Duodenal mucosa (tissue), 2 donors: ENCODE data around the gene NREP.

Experiments used
- H3K27ac ChIP-seq: one replicate; pipeline ENCODE4 v1.7.0; 2013; ENCODE audit warnings: low read depth, low read length
- H3K27me3 ChIP-seq, 2 donors: one replicate each; pipeline ENCODE4 v1.7.0; 2013; ENCODE audit warnings: low read length in 2 of 2, control low read depth in 1 of 2; ENCODE audit not compliant: insufficient read depth in 2 of 2, control insufficient read depth in 1 of 2
- H3K36me3 ChIP-seq, 2 donors: one replicate each; pipeline ENCODE4 v1.7.0; 2013; ENCODE audit warnings: low read length in 2 of 2, control low read depth in 1 of 2; ENCODE audit not compliant: insufficient read depth in 2 of 2, control insufficient read depth in 1 of 2
- H3K4me1 ChIP-seq, 2 donors: one replicate each; pipeline ENCODE4 v1.7.0; 2013; ENCODE audit warnings: low read length in 2 of 2, control low read depth in 1 of 2; ENCODE audit not compliant: insufficient read depth in 2 of 2, control insufficient read depth in 1 of 2
- H3K4me3 ChIP-seq, 2 donors: one replicate each; pipeline ENCODE4 v1.7.0; 2013; ENCODE audit warnings: low read length in 2 of 2, low read depth in 1 of 2
- H3K9ac ChIP-seq, 2 donors: one replicate each; pipeline ENCODE4 v1.7.0; 2013; ENCODE audit warnings: low read length in 2 of 2, low read depth in 1 of 2
- H3K9me3 ChIP-seq, 2 donors: one replicate each; pipeline ENCODE4 v1.7.0; 2013; ENCODE audit warnings: low read length in 2 of 2, control low read depth in 1 of 2; ENCODE audit not compliant: control insufficient read depth in 1 of 2

NREP gene

DNA sequence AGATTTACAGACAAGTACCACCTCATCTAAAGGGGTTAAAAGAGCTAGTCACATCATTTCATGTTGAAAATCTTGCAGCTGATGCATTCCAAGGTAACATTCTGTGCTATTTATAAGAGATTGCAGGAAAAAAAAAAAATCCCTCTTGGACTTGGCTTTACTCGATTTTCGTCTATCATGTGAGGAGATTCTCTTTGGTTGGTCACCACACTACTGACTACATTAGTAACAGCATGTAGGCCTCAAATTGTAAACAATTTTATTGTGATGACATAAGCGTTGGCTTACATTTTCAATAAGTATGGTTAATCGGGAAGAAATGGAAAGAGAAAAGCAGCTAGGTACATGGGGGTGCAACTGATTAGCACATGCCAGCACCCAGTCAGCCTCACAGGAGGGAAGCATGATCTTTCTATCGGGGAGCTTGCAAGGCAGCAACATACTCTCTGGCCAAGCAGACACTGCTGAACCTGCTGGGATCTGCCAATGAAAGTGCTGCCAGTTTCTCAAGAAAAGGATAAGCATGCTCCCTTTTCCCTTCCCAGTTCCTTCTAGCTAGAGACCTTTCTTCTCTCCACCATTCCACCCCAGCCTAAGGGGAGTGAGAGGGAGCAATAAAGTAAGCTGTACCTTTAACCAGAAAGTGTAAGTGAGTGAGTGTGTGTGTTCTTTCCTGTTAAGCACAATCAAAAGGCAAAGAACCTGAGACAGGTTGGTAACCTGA lies 7.5 kb downstream of the NREP start:
- Histone ChIP-seq H3K9ac (no peak overlapping the region), H3K4me3 (no peak overlapping the region), H3K4me1 (no peaks in the 10 kb centered on the region), H3K36me3 (no peaks in the 10 kb centered on the region), H3K27ac (no peak overlapping the region), H3K27me3 (no peaks in the 10 kb centered on the region), H3K9me3 (no peaks in the 10 kb centered on the region)

DNA sequence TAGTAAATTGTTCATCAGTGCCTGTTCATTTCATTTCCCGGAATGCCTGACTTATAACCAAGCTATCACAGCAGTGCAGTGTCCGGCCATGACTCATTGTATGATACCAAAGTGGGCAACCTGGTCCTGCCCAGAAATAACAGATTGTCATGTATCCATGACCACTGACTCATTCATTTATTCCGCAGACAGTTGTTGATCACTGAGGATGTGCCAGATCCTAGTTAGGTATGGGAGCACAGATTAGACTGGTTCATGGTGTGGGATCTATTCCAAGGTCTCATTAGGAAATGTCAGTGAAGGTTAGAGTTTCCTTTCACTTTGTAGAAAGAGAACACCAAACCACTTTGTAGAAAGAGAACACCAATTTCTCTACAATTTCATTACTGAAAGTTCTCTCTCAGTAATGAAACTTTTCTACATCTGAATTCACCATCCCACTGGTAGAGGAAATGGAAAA lies 8.7 kb downstream of the NREP start:
- Histone ChIP-seq H3K36me3 (no peaks in the 10 kb centered on the region), H3K9me3 (no peaks in the 10 kb centered on the region), H3K4me1 (no peaks in the 10 kb centered on the region), H3K27me3 (no peaks in the 10 kb centered on the region), H3K4me3 (no peak overlapping the region), H3K27ac (no peak overlapping the region), H3K9ac (no peak overlapping the region)

DNA sequence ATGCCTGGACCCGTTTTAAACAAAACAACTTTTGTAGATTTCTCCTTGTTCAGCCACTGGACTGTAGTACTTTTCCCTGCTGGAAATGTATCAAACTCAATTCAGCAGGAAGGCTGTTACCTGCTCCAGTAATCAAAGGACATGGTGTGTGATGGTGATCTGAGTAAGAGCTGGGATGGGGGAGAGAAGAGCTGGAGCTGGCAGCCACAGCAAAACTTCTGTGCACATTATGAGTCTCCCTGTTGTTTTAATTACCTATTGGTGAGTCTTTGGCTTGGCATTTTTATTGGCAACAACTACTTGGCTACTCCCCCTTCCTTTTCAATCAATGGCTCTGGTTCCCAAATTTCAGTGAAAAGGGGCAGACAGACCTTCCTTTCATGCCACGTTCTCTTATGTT lies 9.7 kb downstream of the NREP start:
- no peak overlapping the region for H3K27ac ChIP-seq
- no peaks in the 10 kb centered on the region for H3K9me3 ChIP-seq
- H3K27me3 ChIP-seq, result no peaks in the 10 kb centered on the region
- H3K4me3 ChIP-seq, result no peak overlapping the region
- H3K4me1 ChIP-seq, result peaks cover 7 to 8% of the 10 kb centered on the region in 2 donors
- no peak overlapping the region for H3K9ac ChIP-seq
- no peaks in the 10 kb centered on the region for H3K36me3 ChIP-seq

DNA sequence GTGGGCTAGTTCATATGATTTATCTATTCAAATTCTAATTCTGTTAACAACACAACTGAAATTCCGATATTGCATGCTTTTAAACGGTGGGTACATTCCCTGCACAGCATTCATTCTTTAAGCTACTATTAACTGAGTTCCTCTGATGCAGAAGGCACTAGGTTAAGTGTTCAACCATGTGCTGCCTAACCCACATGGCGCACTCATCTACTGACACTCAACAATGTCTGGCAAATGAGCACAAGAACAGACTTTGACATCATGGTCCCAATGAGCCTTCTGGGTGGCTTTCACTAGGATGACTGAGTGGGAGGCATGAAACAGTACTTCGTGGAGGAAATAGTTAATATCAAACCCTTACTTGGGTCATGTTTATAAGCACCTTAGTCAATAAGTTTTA lies 10.2 kb downstream of the NREP start:
- H3K36me3 ChIP-seq, result no peaks in the 10 kb centered on the region
- H3K4me3 ChIP-seq, result no peak overlapping the region
- no peak overlapping the region for H3K27ac ChIP-seq
- no peaks in the 10 kb centered on the region for H3K9me3 ChIP-seq
- no peak overlapping the region for H3K9ac ChIP-seq
- no peaks in the 10 kb centered on the region for H3K27me3 ChIP-seq
- peaks cover 9 to 12% of the 10 kb centered on the region in 2 donors for H3K4me1 ChIP-seq

DNA sequence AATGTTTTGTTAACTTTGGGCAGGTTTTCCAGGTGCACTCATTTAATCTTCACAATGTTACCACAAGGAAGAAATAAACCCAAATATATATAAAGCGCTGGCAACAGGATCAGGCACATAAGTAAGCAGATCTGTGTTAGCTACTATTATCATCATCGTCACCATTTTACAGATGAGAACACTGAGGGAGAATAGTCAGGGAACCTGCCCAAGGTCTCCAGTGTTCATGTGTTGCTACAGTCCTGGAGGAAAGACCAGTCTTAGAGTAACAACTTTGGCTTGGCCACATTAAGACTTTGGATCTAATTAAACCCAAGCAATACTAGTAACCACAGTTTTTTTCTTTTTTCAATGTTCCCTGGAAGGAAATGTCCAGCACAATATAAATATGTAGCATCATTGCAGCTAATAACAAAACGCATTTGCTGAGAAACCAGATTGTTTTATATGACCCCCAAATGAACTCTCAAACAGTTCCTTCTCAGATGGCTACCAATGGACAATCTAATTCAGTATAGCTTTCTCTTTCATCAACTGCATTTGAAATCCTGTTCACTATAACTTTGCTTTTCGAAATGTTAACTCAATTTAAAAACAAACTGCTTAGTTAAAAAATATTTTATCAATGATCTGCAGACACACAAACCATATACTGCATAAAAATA lies 11.8 kb downstream of the NREP start:
- Histone ChIP-seq H3K9me3 (no peaks in the 10 kb centered on the region), H3K36me3 (no peaks in the 10 kb centered on the region), H3K4me1 (peaks cover 12 to 13% of the 10 kb centered on the region in 2 donors), H3K4me3 (no peak overlapping the region), H3K27ac (no peak overlapping the region), H3K27me3 (no peaks in the 10 kb centered on the region), H3K9ac (no peak overlapping the region)

DNA sequence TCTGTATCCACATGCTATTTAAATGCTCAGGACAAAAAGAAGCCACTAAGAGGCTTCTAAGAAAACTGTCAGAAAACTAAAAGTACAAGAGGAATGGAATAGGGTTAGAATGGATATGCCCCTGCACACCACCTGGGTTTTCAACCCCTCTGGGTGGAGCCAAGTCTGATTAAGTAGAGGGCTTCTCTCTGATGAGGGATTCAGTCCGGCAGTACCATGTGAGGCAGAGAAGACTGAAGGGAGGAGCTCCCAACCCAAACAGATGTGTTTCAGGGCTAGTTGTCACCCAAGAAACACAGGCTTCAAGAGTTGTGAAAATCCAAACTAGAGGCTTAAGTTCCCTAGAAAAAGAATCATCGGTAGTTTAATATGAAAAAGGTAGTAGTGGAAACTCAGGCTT lies 12.5 kb downstream of the NREP start:
- H3K27ac ChIP-seq, result no peak overlapping the region
- peaks cover 12 to 13% of the 10 kb centered on the region in 2 donors for H3K4me1 ChIP-seq
- no peak overlapping the region for H3K9ac ChIP-seq
- H3K9me3 ChIP-seq, result no peaks in the 10 kb centered on the region
- H3K4me3 ChIP-seq, result no peak overlapping the region
- no peaks in the 10 kb centered on the region for H3K27me3 ChIP-seq
- H3K36me3 ChIP-seq, result no peaks in the 10 kb centered on the region

DNA sequence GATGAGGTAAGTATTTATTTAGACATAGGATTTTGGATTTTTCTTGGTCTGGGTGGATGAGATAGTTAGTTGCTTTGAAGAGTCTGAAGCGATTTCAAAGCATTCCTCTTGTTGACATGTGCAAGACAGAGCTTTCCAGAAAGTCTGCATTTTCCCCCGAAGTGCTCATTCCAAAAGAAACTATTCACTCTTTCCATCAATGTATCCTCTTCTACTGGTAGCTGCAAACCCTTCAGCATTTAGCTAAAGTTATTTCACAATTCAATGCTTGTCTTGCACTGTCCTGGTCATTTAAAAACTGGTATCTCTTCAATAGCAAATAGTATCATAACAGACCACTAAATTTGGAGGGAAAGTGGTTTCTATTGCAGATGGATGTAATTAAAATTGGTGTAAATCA lies 13.0 kb downstream of the NREP start:
- Histone ChIP-seq H3K9me3 (no peaks in the 10 kb centered on the region), H3K27ac (no peak overlapping the region), H3K4me1 (peaks cover 12 to 13% of the 10 kb centered on the region in 2 donors), H3K36me3 (no peaks in the 10 kb centered on the region), H3K27me3 (no peaks in the 10 kb centered on the region), H3K9ac (no peak overlapping the region), H3K4me3 (no peak overlapping the region)

DNA sequence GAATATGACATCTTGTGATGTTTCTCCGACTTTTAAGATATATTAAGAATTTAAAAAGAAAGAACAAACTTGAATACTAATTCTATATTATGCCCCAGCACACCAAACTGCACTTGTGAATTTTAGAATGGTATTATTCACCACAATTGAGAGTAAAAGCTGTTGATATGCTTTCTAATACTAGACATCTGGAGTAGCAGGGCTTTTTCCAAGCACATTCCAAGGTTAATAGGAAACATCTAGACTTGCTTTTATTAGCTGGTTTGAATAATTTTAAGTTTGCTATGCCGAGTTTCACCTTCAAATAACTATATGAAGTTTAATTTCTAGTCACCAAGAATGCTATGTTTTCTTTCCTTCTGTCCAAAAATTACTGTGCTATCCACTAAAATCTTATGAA lies 13.5 kb downstream of the NREP start:
- peaks cover 12 to 14% of the 10 kb centered on the region in 2 donors for H3K4me1 ChIP-seq
- H3K9me3 ChIP-seq, result no peaks in the 10 kb centered on the region
- H3K9ac ChIP-seq, result no peak overlapping the region
- no peak overlapping the region for H3K27ac ChIP-seq
- no peaks in the 10 kb centered on the region for H3K27me3 ChIP-seq
- no peak overlapping the region for H3K4me3 ChIP-seq
- H3K36me3 ChIP-seq, result no peaks in the 10 kb centered on the region

DNA sequence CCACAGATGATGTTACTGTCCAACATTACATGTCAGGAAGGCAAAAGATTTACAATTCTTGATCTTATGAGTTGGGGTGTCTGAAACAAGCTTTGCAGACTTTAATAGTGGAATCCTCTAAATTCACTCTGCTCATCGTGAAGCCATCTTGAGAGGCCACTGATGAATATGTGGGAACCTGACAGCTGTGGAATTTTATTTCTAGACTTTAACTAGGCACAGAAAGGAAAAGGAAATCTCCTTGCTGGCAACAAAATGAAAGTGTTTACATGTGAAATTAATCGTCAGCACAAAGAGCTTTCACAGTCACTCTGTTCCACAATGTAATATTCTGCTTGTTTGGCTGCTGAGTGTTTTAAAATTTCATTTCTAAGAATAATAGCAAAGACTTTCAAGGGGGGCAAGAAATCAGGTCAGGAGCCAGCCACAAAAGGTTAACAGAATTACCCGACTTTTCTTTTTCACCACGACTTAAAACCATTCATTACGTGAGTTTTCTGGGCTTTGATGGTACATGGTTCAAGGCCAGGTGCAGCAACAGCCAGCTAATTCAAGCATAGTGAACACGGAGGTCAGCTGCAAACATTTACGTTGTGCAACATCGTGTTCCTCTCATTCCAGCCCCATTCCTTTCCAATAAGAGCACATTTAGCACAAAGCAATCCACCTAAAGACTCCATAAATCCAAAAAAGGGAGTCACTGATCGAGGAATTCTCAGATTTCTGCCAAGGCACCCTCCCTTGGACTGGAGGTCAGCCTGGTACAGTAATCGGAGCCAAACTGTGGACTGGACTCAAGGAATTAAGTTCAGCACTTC lies 14.6 kb downstream of the NREP start:
- Histone ChIP-seq H3K4me3 (peak overlapping the region; percentile 6 to 44), H3K9me3 (no peaks in the 10 kb centered on the region), H3K27me3 (no peaks in the 10 kb centered on the region), H3K4me1 (peaks cover 19 to 24% of the 10 kb centered on the region in 2 donors), H3K9ac (no peak overlapping the region), H3K36me3 (no peaks in the 10 kb centered on the region), H3K27ac (no peak overlapping the region)

DNA sequence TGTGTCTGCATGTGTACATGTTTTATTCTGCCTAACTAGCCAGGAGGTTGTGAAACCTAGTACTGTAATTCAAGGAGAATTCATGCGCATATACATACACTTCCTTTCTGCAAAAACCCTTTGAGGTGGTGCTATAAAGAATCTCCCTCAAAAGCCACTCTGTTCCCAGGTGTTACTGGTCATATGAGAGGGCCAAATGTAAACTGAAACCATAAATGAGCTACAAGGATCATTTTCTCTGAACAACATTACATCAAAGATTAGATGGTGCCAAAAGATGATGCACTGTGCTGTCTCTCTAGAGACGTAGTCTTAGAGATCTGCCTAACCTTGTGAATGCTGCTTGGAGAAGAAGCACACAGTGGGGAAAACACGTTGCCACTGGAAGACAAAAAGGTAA lies 15.7 kb downstream of the NREP start:
- Histone ChIP-seq H3K4me3 (no peak overlapping the region), H3K9me3 (no peaks in the 10 kb centered on the region), H3K27me3 (no peaks in the 10 kb centered on the region), H3K9ac (no peak overlapping the region), H3K27ac (no peak overlapping the region), H3K36me3 (no peaks in the 10 kb centered on the region), H3K4me1 (peaks cover 19 to 24% of the 10 kb centered on the region in 2 donors)
